Bronchial epithelial cell (primary cell): ENCODE data around the gene ITSN1. TPM values are rescaled to one million over a fixed set of nuclear protein-coding genes. Genes with fewer than 3 reads are reported as not detected.
A peak's percentile ranks its signal among the peaks of the same experiment; 100 is the strongest.

ENCODE experiments used
- DNase-seq: peaks from one replicate; pipeline ENCODE4 v3.0.0-alpha.2; 2010; ENCODE audit warnings: low read depth
- FAIRE-seq: peaks from 2 replicates; lab custom pipeline; 2011; peaks lifted over from hg19 to GRCh38; lab: Jason Lieb, UNC
- H3K27me3 ChIP-seq: 2 replicates; pipeline ENCODE4 v1.5.1; 2011; ENCODE audit warnings: low read length; ENCODE audit not compliant: control insufficient read depth, insufficient read depth
- H3K36me3 ChIP-seq: 2 replicates; pipeline ENCODE4 v1.5.1; 2011; ENCODE audit warnings: low read length; ENCODE audit not compliant: control insufficient read depth, insufficient read depth
- H3K4me3 ChIP-seq: 2 replicates; pipeline ENCODE4 v1.5.1; 2011; ENCODE audit warnings: mild to moderate bottlenecking, low read depth, low read length, control low read depth
- total RNA-seq: library from RNA; depleted of rRNA; stranded (reverse); fragments of >200 nt; gene quantifications from 2 replicates; pipeline ENCODE4 v1.2.1, GENCODE V29; 2014
- TF ChIP-seq, protein P1 (sequence below): IDR thresholded peaks from 2 replicates; pipeline ENCODE4 v1.5.1; 2011; ENCODE audit warnings: mild to moderate bottlenecking, moderate library complexity, low read length, control low read depth, inconsistent platforms; ENCODE audit not compliant: insufficient read depth, severe bottlenecking

Gene ITSN1
- total RNA-seq, 1 donor from 2014 or later = 15.0 TPM

DNA sequence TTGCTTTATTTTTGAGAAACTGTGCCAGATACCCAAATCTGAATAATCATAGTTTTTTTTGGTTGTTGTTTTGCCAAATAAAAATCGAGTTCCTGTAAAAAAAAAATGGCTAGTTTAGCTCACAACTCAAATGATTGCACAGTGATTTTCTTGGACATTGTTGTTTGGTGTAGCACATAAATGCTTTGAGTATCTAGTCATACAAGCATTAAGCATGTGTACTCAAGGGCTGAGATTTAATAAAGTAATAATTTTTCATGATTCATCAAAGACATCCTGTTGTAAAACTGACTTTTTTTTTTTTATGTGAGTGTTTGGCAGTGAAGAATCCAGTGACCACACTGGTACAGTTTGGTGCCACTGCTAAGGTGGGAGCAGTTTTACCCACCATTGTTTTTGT is 18.8 kb downstream of the ITSN1 start:
- TF ChIP-seq, protein P1, sequence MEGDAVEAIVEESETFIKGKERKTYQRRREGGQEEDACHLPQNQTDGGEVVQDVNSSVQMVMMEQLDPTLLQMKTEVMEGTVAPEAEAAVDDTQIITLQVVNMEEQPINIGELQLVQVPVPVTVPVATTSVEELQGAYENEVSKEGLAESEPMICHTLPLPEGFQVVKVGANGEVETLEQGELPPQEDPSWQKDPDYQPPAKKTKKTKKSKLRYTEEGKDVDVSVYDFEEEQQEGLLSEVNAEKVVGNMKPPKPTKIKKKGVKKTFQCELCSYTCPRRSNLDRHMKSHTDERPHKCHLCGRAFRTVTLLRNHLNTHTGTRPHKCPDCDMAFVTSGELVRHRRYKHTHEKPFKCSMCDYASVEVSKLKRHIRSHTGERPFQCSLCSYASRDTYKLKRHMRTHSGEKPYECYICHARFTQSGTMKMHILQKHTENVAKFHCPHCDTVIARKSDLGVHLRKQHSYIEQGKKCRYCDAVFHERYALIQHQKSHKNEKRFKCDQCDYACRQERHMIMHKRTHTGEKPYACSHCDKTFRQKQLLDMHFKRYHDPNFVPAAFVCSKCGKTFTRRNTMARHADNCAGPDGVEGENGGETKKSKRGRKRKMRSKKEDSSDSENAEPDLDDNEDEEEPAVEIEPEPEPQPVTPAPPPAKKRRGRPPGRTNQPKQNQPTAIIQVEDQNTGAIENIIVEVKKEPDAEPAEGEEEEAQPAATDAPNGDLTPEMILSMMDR = no peak
- no peaks in the 10 kb centered on the region for H3K27me3 ChIP-seq
- FAIRE-seq (no peak), DNase-seq (peak; percentile 68)
- no peaks in the 10 kb centered on the region for H3K36me3 ChIP-seq
- no peak overlapping the region for H3K4me3 ChIP-seq

GRCh38 chr21:33662046-33662445 is 19.7 kb downstream of the ITSN1 start:
- FAIRE-seq = no peak
- TF ChIP-seq, protein P1 = no peak
- peak; percentile 14 for DNase-seq
- Histone ChIP-seq H3K27me3 (no peaks in the 10 kb centered on the region), H3K36me3 (no peaks in the 10 kb centered on the region), H3K4me3 (no peak overlapping the region)

- no peak for FAIRE-seq
These were observed 20.9 kb downstream of the ITSN1 start for GRCh38 chr21:33663241-33663640.

GRCh38 chr21:33664135-33664534 is 21.8 kb downstream of the ITSN1 start:
- FAIRE-seq = no peak
- TF ChIP-seq, protein P1 = no peak
- no peaks in the 10 kb centered on the region for H3K27me3 ChIP-seq

More at GRCh38 chr21:33663241-33663640, 20.9 kb downstream of the ITSN1 start:
- no peak overlapping the region for H3K4me3 ChIP-seq
- H3K27me3 ChIP-seq = no peaks in the 10 kb centered on the region
- TF ChIP-seq, protein P1 = no peak
- no peaks in the 10 kb centered on the region for H3K36me3 ChIP-seq
- DNase-seq = no peak

DNA sequence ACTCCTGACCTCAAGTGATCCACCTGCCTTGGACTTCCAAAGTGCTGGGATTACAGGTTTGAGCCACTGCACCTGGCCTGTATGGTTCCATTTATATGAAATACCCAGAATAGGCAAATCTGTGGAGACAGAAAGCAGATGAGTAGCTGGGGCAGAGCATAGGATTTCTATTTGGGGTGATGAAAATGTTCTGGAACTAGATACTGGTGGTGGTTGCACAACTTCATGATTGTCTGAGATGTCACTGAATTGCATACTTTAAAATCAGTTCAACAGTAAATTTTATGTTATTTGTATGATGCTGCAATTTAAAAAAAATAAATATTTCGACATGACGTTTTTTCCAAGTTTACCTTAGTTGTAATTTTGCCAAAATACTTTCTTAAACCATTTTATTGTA is 23.9 kb downstream of the ITSN1 start:
- H3K4me3 ChIP-seq = no peak overlapping the region
- DNase-seq (no peak), FAIRE-seq (no peak)
- TF ChIP-seq, protein P1 = no peak
- no peaks in the 10 kb centered on the region for H3K27me3 ChIP-seq
- H3K36me3 ChIP-seq = no peaks in the 10 kb centered on the region

More at GRCh38 chr21:33664135-33664534, 21.8 kb downstream of the ITSN1 start:
- Histone ChIP-seq H3K4me3 (no peak overlapping the region), H3K36me3 (no peaks in the 10 kb centered on the region)
- no peak for DNase-seq

DNA sequence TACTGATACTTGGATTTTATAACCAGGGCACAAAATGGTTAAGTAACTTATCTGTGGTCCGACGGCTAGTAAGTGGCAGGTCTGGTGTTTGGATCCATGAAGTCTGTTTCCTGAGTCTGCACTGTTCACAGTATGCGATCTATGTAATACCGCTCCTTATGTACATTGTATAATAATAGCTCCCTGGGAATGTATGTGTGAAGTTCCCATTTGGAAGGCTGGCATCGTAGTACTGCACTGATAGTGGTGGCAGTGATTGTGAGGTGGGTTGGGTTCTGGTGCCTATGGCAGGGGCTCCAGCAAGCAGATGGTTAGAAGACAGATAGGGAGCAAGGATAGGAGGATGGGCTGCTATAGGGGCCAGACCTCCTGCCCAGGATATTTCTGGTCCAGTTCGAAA is 25.3 kb downstream of the ITSN1 start:
- no peaks in the 10 kb centered on the region for H3K27me3 ChIP-seq
- DNase-seq (no peak), FAIRE-seq (no peak)
- H3K4me3 ChIP-seq = no peak overlapping the region
- no peaks in the 10 kb centered on the region for H3K36me3 ChIP-seq
- TF ChIP-seq, protein P1 = no peak
